Smooth muscle cell (in vitro differentiated cells): ENCODE measurements around the gene TIGD6. TPM values are rescaled to one million over a fixed set of nuclear protein-coding genes. Genes with fewer than 3 reads are reported as not detected.

Source experiments
- DNase-seq: peaks from one replicate; lab custom pipeline; 2025; ENCODE audit not compliant: unreplicated experiment; lab: John Stamatoyannopoulos, UW
- H2AFZ ChIP-seq: fragments of 200-600 bp; sonication (generic); 2 replicates; pipeline ENCODE4 v1.6.0; 2016; ENCODE audit warnings: antibody characterized with exemption, low read depth, mild to moderate bottlenecking
- H3F3A ChIP-seq: fragments of 200-600 bp; sonication (generic); 2 replicates; pipeline ENCODE4 v1.6.0; 2017; ENCODE audit warnings: antibody characterized with exemption, low read depth
- H3K27ac ChIP-seq: fragments of 200-600 bp; sonication (generic); 2 replicates; pipeline ENCODE4 v1.5.1; 2016; ENCODE audit warnings: low read depth, mild to moderate bottlenecking
- H3K27me3 ChIP-seq: fragments of 200-600 bp; sonication (generic); 2 replicates; pipeline ENCODE4 v1.6.1; 2016; ENCODE audit warnings: low read depth, mild to moderate bottlenecking
- H3K36me3 ChIP-seq: fragments of 200-600 bp; sonication (generic); 2 replicates; pipeline ENCODE4 v1.5.1; 2016; ENCODE audit warnings: low read depth
- H3K4me1 ChIP-seq: fragments of 200-600 bp; sonication (generic); 2 replicates; pipeline ENCODE4 v1.5.1; 2016; ENCODE audit warnings: low read depth
- H3K4me2 ChIP-seq: fragments of 200-600 bp; sonication (generic); 2 replicates; pipeline ENCODE4 v1.6.0; 2016; ENCODE audit warnings: mild to moderate bottlenecking
- H3K4me3 ChIP-seq: fragments of 200-600 bp; sonication (generic); 2 replicates; pipeline ENCODE4 v1.5.1; 2016; ENCODE audit warnings: mild to moderate bottlenecking
- H3K79me2 ChIP-seq: fragments of 200-600 bp; sonication (generic); 2 replicates; pipeline ENCODE4 v1.6.0; 2016; ENCODE audit warnings: low read depth, mild to moderate bottlenecking
- H3K9ac ChIP-seq: fragments of 200-600 bp; sonication (generic); 2 replicates; pipeline ENCODE4 v1.6.0; 2016; ENCODE audit warnings: low read depth
- H3K9me3 ChIP-seq: fragments of 200-600 bp; sonication (generic); replicated peaks from 2 replicates; pipeline ENCODE4 v1.5.1; 2016; ENCODE audit warnings: low read depth
- H4K20me1 ChIP-seq: fragments of 200-600 bp; sonication (generic); 2 replicates; pipeline ENCODE4 v1.6.0; 2016; ENCODE audit warnings: low read depth
- WGBS: methylation state at CpG from one replicate; pipeline ENCODE4 v1.1.7; 2016; ENCODE audit warnings: low lambda C conversion rate; 5-methylcytosine and 5-hydroxymethylcytosine counted together
- polyA plus RNA-seq: library from polyadenylated mRNA; unstranded; fragments of >200 nt; fragmentation: Nextera tagmentation; extraction: Ambion mirVana; gene quantifications from 2 replicates; pipeline ENCODE4 v1.2.1, GENCODE V29; 2016
- total RNA-seq: library from RNA; depleted of rRNA; stranded (reverse); fragments of >200 nt; gene quantifications from 2 replicates; pipeline ENCODE4 v1.2.3, GENCODE V29; 2014
- TF ChIP-seq, protein P1 (sequence below): fragments of 200-600 bp; sonication (generic); IDR thresholded peaks from 2 replicates; pipeline ENCODE4 v1.5.1; 2017; ENCODE audit warnings: borderline replicate concordance, mild to moderate bottlenecking, antibody characterized with exemption; ENCODE audit not compliant: insufficient read depth, poor library complexity, severe bottlenecking

Gene TIGD6
- total and polyA plus RNA-seq, 2 experiments from 2014 or later = 3.6 to 5.1 TPM

DNA sequence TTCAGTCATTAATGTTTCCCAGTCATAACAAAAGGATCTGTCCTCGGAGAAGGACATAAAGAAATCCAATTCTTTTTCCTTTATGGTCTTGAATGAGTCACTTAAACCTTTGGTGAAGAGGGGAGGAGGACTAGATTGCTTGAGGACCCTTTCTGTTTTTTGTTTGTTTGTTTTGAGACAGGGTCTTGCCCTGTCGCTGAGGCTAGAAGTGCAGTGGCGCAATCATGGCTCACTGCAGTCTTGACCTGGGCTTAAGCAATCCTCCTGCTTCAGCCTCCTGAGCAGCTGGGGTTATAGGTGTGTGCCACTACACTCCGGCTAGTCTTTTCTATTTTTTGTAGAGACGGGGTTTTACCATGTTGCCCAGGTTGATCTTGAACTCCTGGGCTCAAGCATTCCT lies 12.3 kb downstream of the TIGD6 start:
- no peaks in the 10 kb centered on the region for H3K36me3 ChIP-seq
- H3F3A ChIP-seq = no peaks in the 10 kb centered on the region
- no peak overlapping the region for H3K27ac ChIP-seq
- H3K9me3 ChIP-seq = no peaks in the 10 kb centered on the region
- H3K27me3 ChIP-seq = no peaks in the 10 kb centered on the region
- no peaks in the 10 kb centered on the region for H3K4me1 ChIP-seq
- H4K20me1 ChIP-seq = no peaks in the 10 kb centered on the region
- 82% methylated on average over 5 of the region's 5 CpGs for WGBS
- no peak overlapping the region for H2AFZ ChIP-seq
- no peak for DNase-seq
- H3K4me2 ChIP-seq = no peak overlapping the region
- no peak overlapping the region for H3K9ac ChIP-seq
- TF ChIP-seq, protein P1, sequence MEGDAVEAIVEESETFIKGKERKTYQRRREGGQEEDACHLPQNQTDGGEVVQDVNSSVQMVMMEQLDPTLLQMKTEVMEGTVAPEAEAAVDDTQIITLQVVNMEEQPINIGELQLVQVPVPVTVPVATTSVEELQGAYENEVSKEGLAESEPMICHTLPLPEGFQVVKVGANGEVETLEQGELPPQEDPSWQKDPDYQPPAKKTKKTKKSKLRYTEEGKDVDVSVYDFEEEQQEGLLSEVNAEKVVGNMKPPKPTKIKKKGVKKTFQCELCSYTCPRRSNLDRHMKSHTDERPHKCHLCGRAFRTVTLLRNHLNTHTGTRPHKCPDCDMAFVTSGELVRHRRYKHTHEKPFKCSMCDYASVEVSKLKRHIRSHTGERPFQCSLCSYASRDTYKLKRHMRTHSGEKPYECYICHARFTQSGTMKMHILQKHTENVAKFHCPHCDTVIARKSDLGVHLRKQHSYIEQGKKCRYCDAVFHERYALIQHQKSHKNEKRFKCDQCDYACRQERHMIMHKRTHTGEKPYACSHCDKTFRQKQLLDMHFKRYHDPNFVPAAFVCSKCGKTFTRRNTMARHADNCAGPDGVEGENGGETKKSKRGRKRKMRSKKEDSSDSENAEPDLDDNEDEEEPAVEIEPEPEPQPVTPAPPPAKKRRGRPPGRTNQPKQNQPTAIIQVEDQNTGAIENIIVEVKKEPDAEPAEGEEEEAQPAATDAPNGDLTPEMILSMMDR = no peak
- no peaks in the 10 kb centered on the region for H3K79me2 ChIP-seq
- no peak overlapping the region for H3K4me3 ChIP-seq

DNA sequence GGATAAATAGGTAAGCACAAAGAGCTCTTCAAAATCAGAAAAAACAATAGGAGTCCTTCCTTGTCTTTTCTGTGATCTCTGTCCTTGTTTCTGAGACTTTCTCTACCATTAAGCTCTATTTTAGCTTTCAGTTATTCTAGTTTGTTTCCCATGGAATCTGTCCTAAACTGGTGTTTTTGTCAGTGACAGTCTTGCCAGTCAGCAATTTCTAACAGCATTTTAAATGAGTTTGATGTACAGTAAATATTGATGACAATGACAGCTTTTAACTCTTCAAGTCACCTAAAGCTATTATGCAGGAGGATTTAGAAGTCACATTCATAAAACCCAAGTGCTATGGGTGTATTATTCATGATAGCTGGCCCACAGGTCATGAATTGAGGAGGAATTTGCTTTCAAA lies 17.9 kb downstream of the TIGD6 start:
- no peaks in the 10 kb centered on the region for H3K79me2 ChIP-seq
- TF ChIP-seq, protein P1 = no peak
- H3K27me3 ChIP-seq = no peaks in the 10 kb centered on the region
- H3K9ac ChIP-seq = no peak overlapping the region
- H2AFZ ChIP-seq = no peak overlapping the region
- peaks cover 7% of the 10 kb centered on the region for H3K36me3 ChIP-seq
- H3K27ac ChIP-seq = no peak overlapping the region
- H3K4me1 ChIP-seq = no peaks in the 10 kb centered on the region
- H3F3A ChIP-seq = no peaks in the 10 kb centered on the region
- H3K4me3 ChIP-seq = no peak overlapping the region
- DNase-seq = no peak
- no peak overlapping the region for H3K4me2 ChIP-seq
- H4K20me1 ChIP-seq = no peaks in the 10 kb centered on the region
- H3K9me3 ChIP-seq = no peaks in the 10 kb centered on the region

DNA sequence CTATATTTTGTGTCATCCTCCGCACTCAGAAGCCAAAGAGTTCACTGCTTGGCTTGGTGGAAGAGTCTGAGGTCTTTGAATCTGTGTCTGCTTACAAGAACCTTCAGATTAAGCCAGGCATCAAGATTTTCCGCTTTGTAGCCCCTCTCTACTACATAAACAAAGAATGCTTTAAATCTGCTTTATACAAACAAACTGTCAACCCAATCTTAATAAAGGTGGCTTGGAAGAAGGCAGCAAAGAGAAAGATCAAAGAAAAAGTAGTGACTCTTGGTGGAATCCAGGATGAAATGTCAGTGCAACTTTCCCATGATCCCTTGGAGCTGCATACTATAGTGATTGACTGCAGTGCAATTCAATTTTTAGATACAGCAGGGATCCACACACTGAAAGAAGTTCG lies 19.2 kb downstream of the TIGD6 start:
- Histone ChIP-seq H3K27ac (no peak overlapping the region), H3F3A (no peaks in the 10 kb centered on the region), H3K27me3 (no peaks in the 10 kb centered on the region), H3K36me3 (peaks cover 7% of the 10 kb centered on the region), H3K4me3 (no peak overlapping the region), H3K4me2 (no peak overlapping the region), H3K79me2 (no peaks in the 10 kb centered on the region), H3K4me1 (no peaks in the 10 kb centered on the region), H2AFZ (no peak overlapping the region), H3K9me3 (no peaks in the 10 kb centered on the region), H3K9ac (no peak overlapping the region), H4K20me1 (peaks cover under 1% of the 10 kb centered on the region)
- TF ChIP-seq, protein P1 = no peak
- 87% methylated on average over 3 of the region's 3 CpGs for WGBS
- DNase-seq = no peak

DNA sequence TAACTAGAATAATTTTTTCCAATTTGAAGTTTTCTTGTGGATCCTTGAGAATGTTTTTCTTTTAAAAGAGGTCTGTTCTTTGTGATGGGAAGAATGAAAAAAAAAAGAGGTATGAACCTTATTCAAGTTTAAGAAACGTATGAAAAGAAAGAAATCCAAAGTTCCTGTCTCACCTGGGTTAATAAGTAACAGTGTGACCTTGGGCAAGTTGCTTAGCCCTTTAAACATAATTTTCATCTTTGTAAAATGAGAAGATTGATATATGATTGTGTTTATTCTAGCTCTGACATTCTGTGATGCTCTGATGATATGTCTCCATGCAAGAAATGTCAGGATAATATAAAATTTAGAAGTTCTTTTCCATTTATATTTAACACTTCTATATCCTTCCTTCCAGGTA lies 20.6 kb downstream of the TIGD6 start:
- Histone ChIP-seq H3K79me2 (no peaks in the 10 kb centered on the region), H3F3A (no peaks in the 10 kb centered on the region), H3K9me3 (no peaks in the 10 kb centered on the region), H2AFZ (no peak overlapping the region), H3K27ac (no peak overlapping the region), H3K4me2 (no peak overlapping the region), H3K9ac (no peak overlapping the region), H3K4me1 (no peaks in the 10 kb centered on the region), H3K4me3 (no peak overlapping the region), H3K27me3 (no peaks in the 10 kb centered on the region), H3K36me3 (peaks cover 7% of the 10 kb centered on the region), H4K20me1 (peaks cover 4% of the 10 kb centered on the region)
- 97% methylated on average over 1 of the region's 1 CpG for WGBS
- TF ChIP-seq, protein P1 = no peak
- DNase-seq = no peak
